GM21423 (cell line): ENCODE results near the gene WDFY2.

Experiments
- ATAC-seq: cut with Tn5 transposase; IDR thresholded peaks from one replicate; pipeline ENCODE4 v1.9.1; 2021; ENCODE audit warnings: mild to moderate bottlenecking, moderate library complexity; ENCODE audit not compliant: unreplicated experiment

WDFY2 gene

DNA sequence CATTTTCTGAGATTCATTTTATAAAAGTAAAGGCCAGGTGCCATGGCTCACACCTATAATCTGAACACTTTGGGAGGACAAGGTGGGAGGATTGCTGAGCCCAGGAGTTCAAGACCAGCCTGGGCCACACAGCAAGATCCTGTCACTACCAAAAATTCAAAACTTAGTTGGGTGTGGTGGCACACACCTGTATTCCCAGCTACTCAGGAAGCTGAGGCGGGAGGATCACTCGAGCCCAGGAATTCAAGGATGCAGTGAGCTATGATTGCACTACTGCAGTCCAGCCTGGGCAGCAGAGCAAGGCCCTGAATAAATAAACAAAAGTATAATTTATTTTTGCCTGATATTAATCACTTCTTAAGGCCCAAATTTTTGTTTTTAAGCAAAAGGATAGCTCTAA is 179.2 kb downstream of the WDFY2 start:
- no peak for ATAC-seq

DNA sequence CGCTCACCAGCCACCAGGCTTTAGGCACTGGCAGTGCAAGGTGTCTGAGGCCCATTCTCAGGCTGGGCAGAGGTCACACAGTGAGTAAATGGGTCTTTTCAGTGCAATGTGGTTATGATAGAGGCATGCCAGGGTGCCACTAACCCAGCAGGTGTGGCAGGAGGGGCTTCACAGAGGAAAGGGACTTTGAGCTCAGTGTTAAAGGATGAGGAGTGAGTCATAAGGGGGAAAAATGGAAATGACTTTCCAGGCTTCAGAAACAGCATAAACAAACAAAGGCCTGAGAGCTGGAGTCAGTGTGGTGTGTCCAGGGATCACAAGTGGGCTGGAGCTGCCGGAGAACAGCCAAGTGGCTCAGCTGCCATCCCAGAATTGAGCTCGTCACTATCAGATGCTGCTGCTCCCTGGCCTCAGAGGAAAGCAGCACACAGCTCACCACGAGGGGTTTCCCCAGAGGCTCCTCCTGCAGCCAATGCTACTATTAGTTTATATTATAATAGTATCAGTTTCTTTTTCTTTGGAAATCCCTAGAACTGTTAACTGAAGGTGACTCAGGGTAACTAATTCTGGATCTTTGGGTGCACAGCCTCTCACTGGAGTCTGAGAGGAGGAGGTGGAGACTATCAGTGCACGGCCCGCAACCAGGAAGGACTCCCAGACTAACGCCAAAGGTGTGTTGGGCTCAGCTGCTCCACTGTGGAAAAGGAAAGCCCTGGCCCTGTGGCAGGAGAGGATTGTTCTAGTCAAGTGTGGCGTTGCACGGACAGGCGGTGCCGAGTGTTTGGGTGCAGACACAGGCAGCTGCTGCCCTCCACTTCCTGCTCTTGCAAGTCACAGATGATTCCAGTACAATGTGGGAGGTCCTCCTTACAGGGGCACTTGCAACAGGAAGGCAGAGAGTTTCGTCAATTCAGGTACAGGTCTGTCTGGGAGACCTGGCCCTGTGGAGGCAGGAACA is 180.2 kb downstream of the WDFY2 start:
- ATAC-seq = peak; percentile 80

DNA sequence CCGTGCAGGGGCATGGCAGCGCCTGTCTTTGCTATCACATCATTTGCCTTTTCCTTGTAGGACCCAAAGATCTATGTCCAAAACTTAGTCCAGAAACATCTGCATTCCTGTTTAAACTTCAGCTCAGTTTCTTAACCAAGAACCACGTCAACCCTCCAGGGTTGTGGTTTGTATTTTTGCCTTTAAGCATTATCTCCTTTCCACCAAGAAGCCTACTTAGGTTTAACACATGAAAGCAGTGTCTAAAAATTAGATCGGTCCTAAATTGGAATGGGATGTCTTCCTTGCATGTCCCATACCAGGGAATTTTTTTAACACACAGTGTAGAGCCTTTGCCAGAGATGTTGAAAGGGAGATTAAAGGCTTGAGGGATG is 180.9 kb downstream of the WDFY2 start:
- no peak for ATAC-seq

DNA sequence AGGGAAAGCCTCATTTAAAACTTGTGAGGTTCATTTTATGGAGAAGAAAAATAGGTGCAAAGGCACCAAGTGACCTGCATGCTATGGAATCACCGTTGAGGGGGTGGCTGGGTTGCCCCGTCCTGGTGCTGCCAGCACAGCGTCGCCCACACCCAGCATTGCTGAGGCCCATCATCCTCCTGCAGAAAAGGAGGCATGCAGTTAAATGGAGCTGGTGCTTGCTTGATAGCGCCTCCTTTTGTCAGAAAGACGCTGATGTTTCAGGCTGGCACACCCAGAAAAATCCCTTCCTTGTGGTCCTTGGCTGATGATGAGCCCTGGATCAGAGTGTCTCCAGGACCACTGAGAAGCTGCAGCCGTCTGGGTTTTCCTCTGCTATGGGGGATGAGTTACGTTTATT is 182.8 kb downstream of the WDFY2 start:
- ATAC-seq = no peak

DNA sequence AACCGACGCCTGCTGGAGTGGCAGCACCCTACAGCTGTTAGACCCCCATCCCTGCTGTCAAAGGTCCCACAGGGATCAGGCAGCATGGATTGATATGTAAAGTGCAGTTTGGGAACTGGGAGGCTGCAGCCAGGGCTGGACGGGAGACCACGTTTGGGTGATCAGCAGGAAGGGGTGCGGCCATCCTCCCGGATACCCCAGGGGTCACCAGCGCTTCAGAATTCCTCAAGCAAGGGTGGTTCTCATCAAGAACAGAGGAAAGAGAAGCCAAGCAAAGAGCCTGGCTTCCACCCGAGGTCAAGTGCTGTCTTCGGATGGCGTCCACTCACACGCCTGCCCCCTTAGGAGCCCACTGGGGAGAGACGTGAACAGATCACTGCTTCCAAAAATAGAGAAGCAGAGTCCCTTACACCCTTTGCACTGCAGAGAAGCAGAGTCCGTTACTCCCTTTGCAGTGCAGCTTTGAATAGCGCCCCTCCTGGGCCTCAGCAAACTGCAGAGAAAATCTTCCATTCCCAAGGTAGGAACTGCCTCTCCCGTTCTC is 184.2 kb downstream of the WDFY2 start:
- no peak for ATAC-seq

DNA sequence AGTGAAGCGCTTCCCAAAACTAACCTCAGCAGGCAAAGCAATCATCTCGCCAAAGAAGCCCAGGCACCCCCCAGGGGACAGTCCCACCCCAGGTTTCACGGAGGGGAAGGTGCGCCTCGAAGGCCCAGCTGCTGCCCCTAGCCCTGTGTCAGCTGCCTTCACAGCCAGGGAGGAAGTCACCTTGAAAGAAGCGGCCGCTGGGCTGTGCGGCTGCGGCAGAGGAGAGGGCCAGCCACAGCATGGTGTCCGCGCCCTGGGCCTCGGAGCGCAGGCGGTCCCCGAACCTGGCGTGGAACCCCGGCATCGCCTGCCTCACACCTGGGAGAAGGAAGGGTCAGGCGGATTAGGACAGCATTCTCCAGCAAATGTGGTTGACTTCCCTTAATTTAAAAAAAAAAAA is 184.7 kb downstream of the WDFY2 start:
- ATAC-seq = no peak

DNA sequence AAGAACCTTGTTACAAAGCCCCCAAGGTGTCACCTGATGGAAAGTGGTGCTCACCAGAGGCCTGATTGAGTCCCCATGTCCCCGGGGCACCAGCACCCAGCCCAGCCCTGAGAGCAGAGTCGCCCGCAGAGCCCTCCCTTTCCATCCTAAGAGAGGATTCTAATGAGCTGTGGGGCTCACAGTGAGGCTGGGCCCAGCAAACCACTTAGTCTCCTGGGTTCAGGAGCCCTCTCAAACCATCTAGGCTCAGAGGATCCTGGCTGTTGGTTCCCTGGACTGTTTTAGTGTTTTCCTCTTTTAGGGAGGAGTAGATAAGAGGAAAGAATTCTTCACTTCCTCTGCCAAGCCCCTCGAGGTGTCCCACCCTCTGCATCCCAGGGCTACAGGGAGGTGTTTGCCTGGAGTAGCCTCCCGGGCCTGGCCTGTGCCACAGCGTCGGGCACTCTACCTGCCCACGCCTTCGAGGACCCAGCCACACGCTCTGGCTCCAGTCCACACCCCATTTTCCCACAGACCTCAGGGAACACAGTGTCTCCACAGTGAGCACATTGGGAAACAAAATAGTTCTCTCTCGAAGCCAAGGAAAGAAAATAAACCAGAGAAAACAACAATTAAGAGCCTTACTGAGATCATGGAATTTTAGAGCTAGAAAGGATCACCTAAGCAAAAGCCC is 185.3 kb downstream of the WDFY2 start:
- ATAC-seq = no peak

DNA sequence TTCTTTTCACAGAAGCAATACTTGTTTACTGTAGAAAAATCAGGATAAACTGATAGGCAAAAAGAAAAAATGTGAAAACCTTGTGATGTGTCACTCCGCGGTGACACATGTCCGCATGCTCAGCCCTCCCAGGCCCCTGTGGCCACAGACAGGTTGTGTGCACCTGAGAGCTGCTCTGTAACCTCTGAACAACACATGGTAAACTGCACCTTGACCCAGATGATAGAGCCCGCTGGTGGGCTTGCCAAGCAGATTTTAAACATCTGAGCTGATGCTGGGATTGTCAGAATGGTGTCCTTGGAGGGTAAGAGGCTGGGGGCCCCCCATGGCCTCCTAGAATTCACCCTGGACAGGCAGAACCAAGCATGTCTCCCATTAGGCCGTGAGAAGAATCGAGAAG is 185.9 kb downstream of the WDFY2 start:
- ATAC-seq = no peak

DNA sequence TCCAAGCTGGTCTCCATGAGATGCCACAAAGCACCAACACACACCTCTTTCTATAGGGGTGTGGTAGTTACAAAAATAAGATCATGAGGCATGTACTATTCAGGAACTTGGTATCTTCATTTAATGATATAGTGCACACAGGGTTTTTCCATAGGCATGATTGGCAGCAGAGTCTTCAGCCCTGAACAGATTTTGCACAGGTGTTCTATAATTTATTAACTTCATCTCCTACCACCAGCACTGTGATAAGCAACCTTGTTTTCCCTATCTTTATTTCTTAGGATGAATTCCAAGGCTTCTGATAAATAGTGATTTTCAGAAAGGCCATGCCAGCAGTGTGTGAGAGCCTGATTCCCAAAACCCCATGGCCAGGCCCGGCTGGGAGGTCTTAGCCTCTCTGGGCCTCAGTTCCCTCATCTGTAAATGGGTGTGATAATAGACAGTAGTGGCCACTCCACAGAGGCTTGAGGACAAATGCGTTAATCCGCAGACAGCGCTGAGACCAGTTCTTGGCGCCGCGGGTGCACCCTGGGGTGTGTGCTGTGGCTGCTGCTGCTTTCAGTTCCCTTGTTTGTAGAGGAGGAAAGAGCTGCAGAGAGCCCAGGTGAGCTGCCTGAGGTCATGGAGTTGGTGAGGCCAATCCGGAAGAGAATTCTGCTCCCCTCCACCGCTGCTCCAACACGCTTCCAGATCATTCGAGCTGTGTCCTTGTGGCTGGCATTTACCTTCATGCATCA is 186.6 kb downstream of the WDFY2 start:
- ATAC-seq = no peak

DNA sequence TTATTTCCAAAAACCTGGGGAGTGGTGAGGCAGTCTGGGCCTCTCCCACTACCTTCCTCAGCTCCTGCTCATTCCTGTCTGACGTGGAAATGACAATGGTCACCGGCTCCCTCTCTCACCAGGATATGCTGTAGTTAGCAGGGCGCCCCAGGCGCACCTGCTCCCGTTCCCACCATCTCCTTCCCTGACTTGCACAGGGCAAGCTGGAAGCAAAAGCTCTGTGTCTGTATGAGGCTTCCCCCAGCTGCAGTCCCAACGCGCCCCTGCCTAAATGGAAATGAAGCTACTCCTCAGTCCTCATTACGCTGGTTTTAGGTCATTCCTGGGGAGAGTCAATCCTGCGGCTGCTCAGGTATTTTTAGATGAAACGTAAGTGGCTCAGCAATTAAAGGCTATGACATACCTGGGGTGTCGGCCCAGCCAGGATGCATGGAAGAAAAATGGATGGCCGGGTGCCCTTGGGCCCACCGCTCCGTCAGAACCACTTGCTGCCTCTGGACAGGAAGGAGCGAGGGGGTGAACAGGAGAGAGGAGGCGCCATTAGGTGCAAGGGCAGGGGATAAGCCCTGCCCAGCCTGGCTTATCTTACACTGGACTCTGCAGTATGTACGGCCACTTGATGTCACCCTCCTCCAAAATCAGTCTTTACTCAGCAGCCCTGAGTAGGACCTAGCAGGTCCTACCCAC is 187.3 kb downstream of the WDFY2 start:
- ATAC-seq = no peak

DNA sequence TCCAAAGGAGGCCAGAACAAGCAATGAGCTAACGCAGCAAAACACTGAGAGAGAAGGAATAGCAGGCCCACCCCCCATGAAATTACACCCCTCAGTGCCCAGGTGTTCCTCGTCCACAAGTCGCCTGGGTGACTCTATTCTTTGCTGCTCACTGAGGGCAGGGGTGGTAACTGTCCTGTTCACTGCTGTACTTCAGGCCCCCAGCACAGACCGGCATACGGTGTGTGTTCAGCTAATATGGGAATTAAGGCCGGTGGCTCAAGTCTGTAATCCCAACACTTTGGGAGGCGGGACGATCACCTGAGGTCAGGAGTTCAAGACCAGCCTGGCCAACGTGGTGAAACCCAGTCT is 187.8 kb downstream of the WDFY2 start:
- ATAC-seq = no peak

DNA sequence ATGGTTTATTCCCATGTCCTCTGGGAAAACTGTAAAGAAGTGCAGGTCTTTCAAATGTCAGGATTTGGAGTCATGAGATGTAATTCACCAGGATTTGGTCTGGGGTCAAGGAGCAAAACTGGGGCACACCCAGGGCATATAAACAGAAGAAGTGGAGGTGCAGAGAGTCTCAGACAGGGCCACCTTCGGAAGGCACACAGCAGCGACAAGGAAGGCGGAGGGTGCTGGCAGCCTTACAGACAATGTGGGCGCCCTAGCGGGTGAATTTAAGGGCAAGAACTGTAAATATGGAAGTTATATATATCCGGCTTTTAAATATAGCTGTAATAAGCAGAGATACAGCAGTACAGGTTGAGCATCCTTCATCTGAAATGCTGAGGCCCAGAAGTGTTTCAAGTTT is 188.5 kb downstream of the WDFY2 start:
- ATAC-seq = no peak

DNA sequence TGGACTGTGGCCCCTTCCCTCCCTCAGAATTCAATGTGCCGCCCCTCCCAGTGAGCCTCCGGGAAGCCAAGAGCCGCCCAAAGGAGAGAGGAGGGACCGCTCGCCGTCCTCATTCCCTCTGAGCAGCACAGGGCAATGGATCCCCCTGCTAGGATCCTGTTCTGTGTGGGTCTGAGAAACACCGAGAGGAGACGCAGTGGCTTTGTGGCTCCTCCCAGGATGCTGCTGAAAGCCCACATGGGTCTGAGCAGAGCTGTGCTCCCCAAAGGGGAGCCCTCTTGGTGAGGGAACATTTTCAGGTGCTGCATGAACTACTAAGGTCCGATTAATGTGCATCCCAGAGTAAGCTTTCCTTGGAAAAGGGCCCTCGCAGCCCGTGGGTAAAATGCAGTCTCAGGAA is 189.3 kb downstream of the WDFY2 start:
- ATAC-seq = no peak

DNA sequence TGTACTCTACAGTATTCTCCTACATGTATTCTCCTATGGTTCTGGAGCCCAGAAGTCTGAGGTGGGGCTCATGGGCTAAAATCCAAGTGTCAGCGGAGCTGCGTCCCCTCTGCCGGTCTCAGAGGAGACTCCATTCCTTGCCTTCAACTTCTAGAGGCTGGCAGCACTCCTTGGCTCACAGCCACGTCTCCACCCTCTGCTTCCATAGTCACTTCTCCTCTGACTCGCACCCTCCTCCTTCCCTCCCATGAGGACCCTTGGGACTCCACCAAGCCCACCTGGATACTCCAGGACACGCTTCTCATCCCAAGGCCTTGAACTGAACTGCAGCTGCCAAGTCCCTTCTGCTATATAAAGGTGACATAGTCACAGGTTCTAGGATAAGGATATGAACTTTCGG is 191.9 kb downstream of the WDFY2 start:
- ATAC-seq = no peak

DNA sequence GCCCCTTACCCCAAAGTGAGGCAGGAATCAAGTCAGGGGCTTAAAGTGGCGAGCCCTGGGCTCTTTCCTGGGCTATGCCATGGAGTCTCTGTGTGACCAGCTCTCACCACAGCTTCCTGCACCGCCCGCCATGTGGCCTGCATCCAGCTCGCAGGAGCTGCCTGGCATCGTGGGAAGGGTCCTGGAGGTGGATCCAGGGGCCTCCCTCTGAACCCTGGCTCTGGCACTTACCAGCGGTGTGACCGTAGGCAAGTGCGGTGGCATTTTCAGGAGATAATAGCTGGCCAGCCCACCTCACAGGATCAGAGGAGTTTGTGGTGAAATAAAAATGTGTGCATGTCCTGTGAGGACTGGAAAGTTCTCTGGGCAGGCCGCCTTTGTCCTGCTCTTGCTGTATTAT is 193.7 kb downstream of the WDFY2 start:
- no peak for ATAC-seq

DNA sequence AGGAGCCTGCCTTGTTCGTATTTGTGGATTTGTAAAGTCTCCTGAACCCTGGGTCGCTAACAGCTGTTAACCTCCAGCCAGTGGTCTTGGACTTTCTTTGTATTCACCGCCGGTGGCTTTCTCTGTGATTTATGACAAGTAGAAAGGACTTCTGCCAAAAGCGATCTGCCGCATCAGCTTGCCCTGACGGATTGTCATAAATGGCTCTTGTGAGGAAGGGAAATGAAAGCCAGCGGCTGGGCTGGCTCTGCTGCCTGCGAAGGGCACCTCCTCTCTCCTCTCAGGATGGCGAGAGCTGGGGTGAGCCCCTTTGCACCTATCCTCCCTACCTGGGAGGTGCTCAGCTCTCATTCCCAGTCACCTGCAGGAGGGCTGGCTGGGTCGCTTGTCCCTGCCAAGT is 194.1 kb downstream of the WDFY2 start:
- ATAC-seq = no peak

DNA sequence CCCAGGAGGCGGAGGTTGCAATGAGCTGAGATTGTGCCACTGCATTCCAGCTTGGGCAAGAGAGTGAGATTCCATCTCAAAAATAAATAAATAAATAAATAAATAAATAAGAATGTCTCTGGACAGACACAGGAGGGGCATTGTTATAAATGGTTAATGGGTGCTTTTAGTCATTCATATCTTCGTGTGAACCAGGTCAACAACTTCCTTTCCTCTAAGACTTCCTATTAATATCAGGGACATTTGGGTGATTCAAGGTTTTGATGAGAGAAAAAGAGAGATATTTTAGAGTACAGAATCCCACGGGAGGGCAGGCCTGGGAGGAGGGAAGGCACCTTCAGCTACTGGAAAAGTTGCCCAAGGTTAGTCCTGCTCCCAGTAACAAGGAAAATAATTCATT is 195.8 kb downstream of the WDFY2 start:
- ATAC-seq = no peak

DNA sequence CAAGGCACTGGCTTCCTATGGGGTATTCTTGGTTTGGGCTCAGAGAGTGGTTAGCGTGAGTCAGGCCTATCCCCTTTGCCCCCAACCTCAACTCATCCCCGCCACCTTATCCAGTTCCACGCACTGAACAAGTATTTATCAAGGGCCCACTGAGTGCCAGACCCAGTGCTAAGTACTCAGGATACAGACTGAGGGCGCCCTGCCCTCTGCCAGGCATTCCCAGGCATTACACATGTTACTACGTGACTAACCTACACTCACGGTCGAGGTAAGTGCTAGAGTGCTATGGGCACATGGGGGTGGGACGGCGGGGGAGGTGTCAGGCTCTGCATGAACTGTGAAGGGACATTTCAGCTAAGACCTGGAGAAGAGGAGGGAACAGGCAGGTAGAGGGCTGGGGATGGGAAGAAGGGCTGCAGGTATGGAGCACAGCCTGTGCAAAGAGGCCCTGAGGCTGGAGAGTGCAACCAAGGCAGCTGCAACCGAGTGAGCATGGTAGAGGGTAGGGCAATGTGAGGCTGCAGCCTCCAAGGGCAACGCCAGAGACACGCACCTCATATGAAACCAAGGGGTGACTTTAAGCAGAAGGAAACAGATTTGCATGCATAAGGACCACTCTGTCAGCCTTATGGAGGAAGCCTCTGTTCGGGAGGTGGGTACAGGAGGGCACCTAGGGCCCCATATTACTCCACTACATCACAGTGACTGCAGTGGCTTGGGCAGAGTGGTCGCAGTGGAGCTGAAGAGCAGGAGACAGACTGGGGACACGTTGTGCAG is 197.2 kb downstream of the WDFY2 start:
- ATAC-seq = no peak

DNA sequence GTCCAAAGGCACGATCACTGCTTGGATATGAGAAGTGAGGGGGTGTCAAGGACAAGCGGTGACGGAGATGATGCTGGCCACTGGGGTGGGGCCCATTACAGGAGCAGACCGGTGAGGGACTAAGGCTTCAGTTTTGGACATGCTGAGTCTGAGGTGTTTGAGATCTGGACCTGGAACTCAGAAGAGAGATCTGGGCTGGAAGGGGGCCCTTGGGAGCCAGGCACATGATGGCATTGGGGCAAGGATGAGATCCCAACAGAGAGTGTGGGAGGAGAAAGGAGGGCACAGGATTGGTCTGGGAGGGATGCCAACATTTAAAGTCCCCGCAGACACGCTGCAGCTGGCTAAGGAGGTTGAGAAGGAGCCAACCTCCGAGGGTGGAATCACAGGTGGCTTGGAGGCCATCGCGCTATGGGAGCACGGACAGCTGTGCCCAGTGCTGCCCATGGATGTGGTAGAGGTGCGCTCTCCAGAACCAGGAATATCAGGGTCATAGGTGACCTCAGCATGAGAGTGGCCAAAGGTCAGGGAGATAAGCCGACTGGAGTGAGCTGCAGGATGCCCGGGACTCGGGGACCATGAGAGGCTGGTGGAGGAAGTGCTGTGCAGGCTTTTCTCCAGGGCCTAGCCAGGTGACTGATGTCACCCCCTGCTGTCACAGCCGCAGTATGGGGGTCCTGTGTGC is 197.9 kb downstream of the WDFY2 start:
- no peak for ATAC-seq
